Gastrocnemius medialis (tissue), 4 donors: ENCODE data around the gene SIL1. TPM values are rescaled to one million over a fixed set of nuclear protein-coding genes. Genes with fewer than 3 reads are reported as not detected.
"Not testable (repeated sequence)": the region's sequence is repeated elsewhere in the genome, so short reads cannot be mapped to it uniquely, and the experiment has no call there.

Source experiments
- ATAC-seq, 2 donors: fragments of 150-250 bp; one replicate each; pipeline ENCODE4 v1.9.1; 2016
- DNase-seq, 2 donors: peaks; one replicate each; pipeline ENCODE4 v3.0.0-alpha.2; 2019
- H3K27ac ChIP-seq, 4 donors: fragments of 200-600 bp; sonication (generic); 1 replicate in 1 of 4; 2 replicates in 3 of 4; pipeline ENCODE4 v1.5.1; 2016 to 2018; ENCODE audit warnings: mild to moderate bottlenecking in 2 of 4, moderate library complexity in 1 of 4
- H3K27me3 ChIP-seq, 3 donors: fragments of 200-600 bp; sonication (generic) in 2 of 3; 1 replicate in 1 of 3; 2 replicates in 2 of 3; pipeline versions ENCODE4 v1.5.1 to v1.6.0; 2016 to 2019; ENCODE audit warnings: mild to moderate bottlenecking in 1 of 3, moderate library complexity in 1 of 3
- H3K36me3 ChIP-seq, 2 donors: fragments of 200-600 bp; sonication (generic) in 1 of 2; one replicate each; pipeline ENCODE4 v1.5.1; 2017 to 2018
- H3K4me1 ChIP-seq, 2 donors: fragments of 200-600 bp; sonication (generic) in 1 of 2; one replicate each; pipeline ENCODE4 v1.5.1; 2016 to 2017; ENCODE audit warnings: mild to moderate bottlenecking in 2 of 2
- H3K4me3 ChIP-seq, 4 donors: fragments of 200-600 bp; sonication (generic) in 3 of 4; 1 replicate in 1 of 4; 2 replicates in 3 of 4; pipeline ENCODE4 v1.5.1; 2016 to 2019; ENCODE audit warnings: mild to moderate bottlenecking in 2 of 4
- H3K9me3 ChIP-seq, 3 donors: fragments of 200-600 bp; sonication (generic) in 2 of 3; 1 replicate in 1 of 3; 2 replicates in 2 of 3; pipeline ENCODE4 v1.5.1; 2016 to 2019
- POLR2A ChIP-seq, 2 donors: fragments of 450-650 bp; IDR thresholded peaks; one replicate each; pipeline ENCODE4 v1.6.1; 2017; ENCODE audit warnings: antibody characterized with exemption in 2 of 2, mild to moderate bottlenecking in 2 of 2, moderate library complexity in 2 of 2
- in situ Hi-C, 4 donors: fragments of 200-750 bp; cut with MboI; loops; one replicate each; pipeline versions ENCODE4 v1.15.0 to v1.8.0; 2017; ENCODE audit warnings: low sequenced_read_pairs in 4 of 4
- intact Hi-C: fragments of 100-400 bp; cut with DNase I; formaldehyde crosslinking; loops from one replicate; pipeline ENCODE4 v1.15.1; 2023; ENCODE audit warnings: low total_unique reads
- total RNA-seq, 4 donors: library from RNA; depleted of rRNA; stranded (reverse); fragments of >200 nt; gene quantifications; one replicate each; pipeline versions ENCODE4 v1.1.0 to v1.2.3, GENCODE V29; 2016
- TF ChIP-seq, protein P1 (sequence below), 5 experiments: fragments of 450-650 bp in 3 of 5; fragments of 200-600 bp in 2 of 5; sonication (generic) in 2 of 5; IDR thresholded peaks in 4 of 5; conservative IDR thresholded peaks in 1 of 5; 1 replicate in 4 of 5; 2 replicates in 1 of 5; pipeline ENCODE4 v1.5.1; 2016 to 2019; ENCODE audit warnings: antibody characterized with exemption in 5 of 5, mild to moderate bottlenecking in 3 of 5, moderate library complexity in 3 of 5

Gene SIL1
- total RNA-seq, 4 donors from 2014 or later, result 36.6 to 52.6 (median 48.2) TPM

- no peak for TF ChIP-seq POLR2A (IDR thresholded peaks at IDR 0.05)
- TF ChIP-seq, protein P1, sequence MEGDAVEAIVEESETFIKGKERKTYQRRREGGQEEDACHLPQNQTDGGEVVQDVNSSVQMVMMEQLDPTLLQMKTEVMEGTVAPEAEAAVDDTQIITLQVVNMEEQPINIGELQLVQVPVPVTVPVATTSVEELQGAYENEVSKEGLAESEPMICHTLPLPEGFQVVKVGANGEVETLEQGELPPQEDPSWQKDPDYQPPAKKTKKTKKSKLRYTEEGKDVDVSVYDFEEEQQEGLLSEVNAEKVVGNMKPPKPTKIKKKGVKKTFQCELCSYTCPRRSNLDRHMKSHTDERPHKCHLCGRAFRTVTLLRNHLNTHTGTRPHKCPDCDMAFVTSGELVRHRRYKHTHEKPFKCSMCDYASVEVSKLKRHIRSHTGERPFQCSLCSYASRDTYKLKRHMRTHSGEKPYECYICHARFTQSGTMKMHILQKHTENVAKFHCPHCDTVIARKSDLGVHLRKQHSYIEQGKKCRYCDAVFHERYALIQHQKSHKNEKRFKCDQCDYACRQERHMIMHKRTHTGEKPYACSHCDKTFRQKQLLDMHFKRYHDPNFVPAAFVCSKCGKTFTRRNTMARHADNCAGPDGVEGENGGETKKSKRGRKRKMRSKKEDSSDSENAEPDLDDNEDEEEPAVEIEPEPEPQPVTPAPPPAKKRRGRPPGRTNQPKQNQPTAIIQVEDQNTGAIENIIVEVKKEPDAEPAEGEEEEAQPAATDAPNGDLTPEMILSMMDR (IDR thresholded peaks at IDR 0.05 in 4 of 5, conservative IDR thresholded peaks at IDR 0.05 in 1 of 5), result no peak
- H3K36me3 ChIP-seq, result peaks cover 0 to 51% of the 10 kb centered on the region in 2 donors
- no peak for ATAC-seq
- peaks cover 8 to 9% of the 10 kb centered on the region in 2 donors for H3K4me1 ChIP-seq
- H3K27me3 ChIP-seq, result no peaks in the 10 kb centered on the region
- H3K4me3 ChIP-seq, result no peak overlapping the region
- H3K9me3 ChIP-seq, result no peaks in the 10 kb centered on the region
- DNase-seq, result no peak
- intact Hi-C loops (no loop called here), in situ Hi-C loops (no loop called here)
- no peak overlapping the region for H3K27ac ChIP-seq
Measured at GRCh38 chr5:138925090-138925635, 273.0 kb downstream of the SIL1 start.

DNA sequence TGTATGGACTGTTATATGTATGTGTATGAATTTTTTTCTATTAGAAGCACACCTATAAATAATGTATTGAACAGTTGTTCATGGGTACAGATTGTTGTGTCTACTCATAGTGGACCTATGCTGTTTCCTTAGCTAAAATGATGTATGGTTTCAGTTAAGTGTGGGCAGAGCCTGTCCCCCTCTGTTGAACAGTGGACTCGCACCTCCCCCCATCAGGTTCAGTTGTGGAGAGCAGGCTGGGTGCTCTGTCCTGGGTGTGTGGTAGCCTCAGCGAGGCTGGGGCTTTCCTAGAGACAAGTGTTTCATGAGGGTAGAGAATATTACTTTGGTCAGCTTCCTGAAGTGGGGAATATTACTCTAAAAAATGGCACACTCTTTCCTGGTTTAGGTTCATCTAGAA, 275.7 kb downstream of the SIL1 start:
- in situ Hi-C loops (no loop called here), intact Hi-C loops (no loop called here)
- no peak for TF ChIP-seq POLR2A (IDR thresholded peaks at IDR 0.05)
- TF ChIP-seq, protein P1 (IDR thresholded peaks at IDR 0.05 in 4 of 5, conservative IDR thresholded peaks at IDR 0.05 in 1 of 5), result no peak

GRCh38 chr5:138921362-138921761, 276.8 kb downstream of the SIL1 start:
- H3K36me3 ChIP-seq, result peaks cover 0 to 28% of the 10 kb centered on the region in 2 donors
- H3K4me1 ChIP-seq, intact Hi-C loops, ATAC-seq, H3K27me3 ChIP-seq, H3K27ac ChIP-seq, in situ Hi-C loops, H3K4me3 ChIP-seq, H3K9me3 ChIP-seq, DNase-seq: not testable (repeated sequence)

More for the DNA sequence above, 275.7 kb downstream of the SIL1 start:
- H3K27ac ChIP-seq, result no peak overlapping the region
- H3K36me3 ChIP-seq, result peaks cover 0 to 36% of the 10 kb centered on the region in 2 donors
- no peaks in the 10 kb centered on the region for H3K27me3 ChIP-seq
- no peaks in the 10 kb centered on the region for H3K9me3 ChIP-seq
- no peak overlapping the region for H3K4me3 ChIP-seq
- H3K4me1 ChIP-seq, result peaks cover 0 to under 1% of the 10 kb centered on the region in 2 donors
- DNase-seq, result no peak
- ATAC-seq, result no peak

DNA sequence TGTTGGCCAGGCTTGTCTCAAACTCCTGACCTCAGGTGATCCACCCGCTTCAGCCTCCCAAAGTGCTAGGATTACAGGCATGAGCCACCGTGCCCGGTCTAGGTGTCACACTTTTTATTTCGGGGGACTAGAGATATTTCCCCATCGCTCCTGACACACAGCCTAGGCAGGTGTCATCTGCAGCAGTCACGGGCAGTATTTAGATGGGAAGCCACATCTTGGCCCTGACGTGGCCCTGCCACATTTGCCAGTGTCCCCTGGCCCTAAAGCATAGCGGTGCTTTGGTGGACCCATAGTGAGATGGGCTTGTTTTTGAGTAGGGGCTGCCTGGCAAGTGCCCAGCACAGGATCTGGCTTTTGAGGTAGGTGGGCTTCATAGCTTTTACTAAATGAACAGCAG, 278.0 kb downstream of the SIL1 start:
- no peak for DNase-seq
- intact Hi-C loops (no loop called here), in situ Hi-C loops (no loop called here)
- Histone ChIP-seq H3K9me3 (no peaks in the 10 kb centered on the region), H3K4me1 (no peaks in the 10 kb centered on the region), H3K27me3 (no peaks in the 10 kb centered on the region), H3K4me3 (no peak overlapping the region), H3K36me3 (peaks cover 0 to 16% of the 10 kb centered on the region in 2 donors), H3K27ac (no peak overlapping the region)
- TF ChIP-seq, protein P1 (IDR thresholded peaks at IDR 0.05 in 4 of 5, conservative IDR thresholded peaks at IDR 0.05 in 1 of 5), result no peak
- no peak for ATAC-seq

DNA sequence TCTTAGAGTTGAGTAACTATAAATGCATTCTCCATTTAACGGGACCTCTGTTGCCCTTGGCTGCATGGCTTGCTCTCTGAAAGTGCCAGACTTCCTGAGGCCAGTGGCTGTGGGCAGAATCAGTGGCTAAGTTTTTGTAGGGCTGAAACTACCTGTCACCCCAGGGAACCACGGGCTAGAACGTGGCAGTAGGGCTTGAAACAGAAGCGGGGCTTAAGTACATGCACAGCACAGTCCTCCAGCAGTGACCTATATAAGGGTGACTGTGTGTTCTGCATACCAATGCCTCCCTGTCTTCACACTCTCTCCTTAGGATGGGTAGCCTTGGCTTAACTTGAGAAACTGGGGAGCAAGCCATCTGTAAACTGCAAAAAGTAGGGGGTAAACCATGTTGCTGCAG, 279.5 kb downstream of the SIL1 start:
- in situ Hi-C loops, result no loop called here
- no peak overlapping the region for H3K4me3 ChIP-seq
- no peaks in the 10 kb centered on the region for H3K27me3 ChIP-seq
- TF ChIP-seq, protein P1 (IDR thresholded peaks at IDR 0.05 in 4 of 5, conservative IDR thresholded peaks at IDR 0.05 in 1 of 5), result no peak
- no peak for TF ChIP-seq POLR2A (IDR thresholded peaks at IDR 0.05)
- H3K36me3 ChIP-seq, result peaks cover 0 to 6% of the 10 kb centered on the region in 2 donors
- H3K9me3 ChIP-seq, result no peaks in the 10 kb centered on the region
- intact Hi-C loops, result no loop called here
- H3K4me1 ChIP-seq, result no peaks in the 10 kb centered on the region
- no peak overlapping the region for H3K27ac ChIP-seq
- no peak for ATAC-seq
- DNase-seq, result no peak
